WERI-Rb-1 (cell line): ENCODE data around the gene RUBCN.

ENCODE experiments used
- DNase-seq: peaks from one replicate; pipeline ENCODE4 v3.0.0-alpha.2; 2020
- H3K27ac ChIP-seq: fragments of 250-450 bp; sonication (Bioruptor Pico); 2 replicates; pipeline ENCODE4 v1.5.1; 2020; ENCODE audit warnings: mild to moderate bottlenecking, moderate library complexity
- H3K27me3 ChIP-seq: fragments of 250-450 bp; sonication (Bioruptor Pico); 2 replicates; pipeline ENCODE4 v1.5.1; 2021; ENCODE audit warnings: mild to moderate bottlenecking, low read depth, moderate library complexity; ENCODE audit not compliant: insufficient read depth, severe bottlenecking
- H3K36me3 ChIP-seq: fragments of 250-450 bp; sonication (Bioruptor Pico); 2 replicates; pipeline ENCODE4 v1.5.1; 2020; ENCODE audit warnings: mild to moderate bottlenecking, moderate library complexity
- H3K4me3 ChIP-seq: 2 replicates; pipeline ENCODE4 v1.5.1; 2011; ENCODE audit warnings: low read depth, mild to moderate bottlenecking, control low read depth, low read length
- H3K9me3 ChIP-seq: fragments of 250-450 bp; sonication (Bioruptor Pico); 2 replicates; pipeline ENCODE4 v1.5.1; 2021; ENCODE audit warnings: mild to moderate bottlenecking, moderate library complexity; ENCODE audit not compliant: severe bottlenecking
- TF ChIP-seq, protein P1 (sequence below): IDR thresholded peaks from 2 replicates; pipeline ENCODE4 v1.5.1; 2011; ENCODE audit warnings: low read depth, mild to moderate bottlenecking, control low read depth, inconsistent platforms, low read length

The RUBCN gene

DNA sequence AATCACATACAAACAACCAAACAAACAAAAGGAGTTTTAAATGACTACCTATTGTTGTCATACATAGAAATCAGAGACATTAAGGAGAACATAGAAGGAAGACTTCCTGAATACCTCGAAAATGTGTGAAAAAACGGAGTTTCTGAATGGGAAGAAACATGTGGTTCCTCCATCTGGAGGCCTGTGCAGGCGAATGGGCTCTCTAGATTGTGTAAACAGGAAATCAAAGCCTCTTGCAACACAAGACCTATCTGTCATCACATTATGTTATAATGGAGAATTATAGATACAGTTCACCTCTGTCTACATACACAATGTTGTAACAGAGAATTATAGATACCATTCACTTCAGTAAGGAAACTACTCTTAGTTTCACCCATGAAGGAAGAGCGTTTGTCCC lies 44.1 kb downstream of the RUBCN start:
- H3K27ac ChIP-seq = no peak overlapping the region
- DNase-seq = no peak
- 0 out of 2 replicates have a peak, but pooled peaks cover 4% of the 10 kb centered on the region for H3K36me3 ChIP-seq
- no peaks in the 10 kb centered on the region for H3K27me3 ChIP-seq
- no peak overlapping the region for H3K4me3 ChIP-seq
- TF ChIP-seq, protein P1, sequence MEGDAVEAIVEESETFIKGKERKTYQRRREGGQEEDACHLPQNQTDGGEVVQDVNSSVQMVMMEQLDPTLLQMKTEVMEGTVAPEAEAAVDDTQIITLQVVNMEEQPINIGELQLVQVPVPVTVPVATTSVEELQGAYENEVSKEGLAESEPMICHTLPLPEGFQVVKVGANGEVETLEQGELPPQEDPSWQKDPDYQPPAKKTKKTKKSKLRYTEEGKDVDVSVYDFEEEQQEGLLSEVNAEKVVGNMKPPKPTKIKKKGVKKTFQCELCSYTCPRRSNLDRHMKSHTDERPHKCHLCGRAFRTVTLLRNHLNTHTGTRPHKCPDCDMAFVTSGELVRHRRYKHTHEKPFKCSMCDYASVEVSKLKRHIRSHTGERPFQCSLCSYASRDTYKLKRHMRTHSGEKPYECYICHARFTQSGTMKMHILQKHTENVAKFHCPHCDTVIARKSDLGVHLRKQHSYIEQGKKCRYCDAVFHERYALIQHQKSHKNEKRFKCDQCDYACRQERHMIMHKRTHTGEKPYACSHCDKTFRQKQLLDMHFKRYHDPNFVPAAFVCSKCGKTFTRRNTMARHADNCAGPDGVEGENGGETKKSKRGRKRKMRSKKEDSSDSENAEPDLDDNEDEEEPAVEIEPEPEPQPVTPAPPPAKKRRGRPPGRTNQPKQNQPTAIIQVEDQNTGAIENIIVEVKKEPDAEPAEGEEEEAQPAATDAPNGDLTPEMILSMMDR = no peak
- H3K9me3 ChIP-seq = no peaks in the 10 kb centered on the region

DNA sequence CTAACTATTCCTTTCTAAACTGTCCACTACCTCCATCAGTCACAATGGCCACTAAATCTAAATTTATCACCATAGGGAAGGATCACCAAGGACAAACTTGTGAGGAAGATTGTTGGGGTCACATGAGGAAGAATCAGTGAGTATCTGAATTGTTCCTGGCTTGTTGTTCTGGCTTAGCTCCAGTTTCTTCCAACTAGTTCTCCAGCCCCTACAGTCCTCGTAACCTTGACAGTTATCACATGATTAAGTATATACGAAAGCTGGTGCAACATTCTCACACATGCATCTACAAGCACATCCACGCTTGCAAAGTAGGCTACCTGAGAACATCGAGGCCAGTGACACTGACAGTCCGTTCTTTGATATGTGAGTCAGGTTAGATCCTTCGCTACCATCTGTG lies 46.0 kb downstream of the RUBCN start:
- Histone ChIP-seq H3K27ac (no peak overlapping the region), H3K36me3 (0 out of 2 replicates have a peak, but pooled peaks cover 4% of the 10 kb centered on the region), H3K9me3 (no peaks in the 10 kb centered on the region), H3K4me3 (no peak overlapping the region), H3K27me3 (no peaks in the 10 kb centered on the region)
- TF ChIP-seq, protein P1 = no peak
- no peak for DNase-seq

DNA sequence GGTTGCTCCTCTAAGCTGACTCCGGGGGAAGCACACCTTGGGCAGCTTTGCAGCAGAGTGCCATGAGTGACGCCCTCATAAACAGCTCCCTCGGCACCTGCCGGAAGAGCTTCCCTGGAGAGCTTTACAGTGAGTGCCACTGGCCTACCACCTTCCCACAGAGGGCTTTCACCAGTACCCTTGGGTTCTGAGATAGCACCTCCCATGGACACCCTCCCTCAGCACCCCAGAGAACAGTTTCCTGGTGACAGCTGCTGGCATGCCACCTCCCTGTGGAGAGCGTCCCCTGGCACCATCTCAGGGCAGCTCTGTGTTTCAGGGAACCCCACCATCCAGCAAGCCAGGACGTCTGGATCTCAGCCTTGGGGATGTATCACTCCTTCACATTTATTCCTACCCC lies 49.1 kb downstream of the RUBCN start:
- Histone ChIP-seq H3K27me3 (no peaks in the 10 kb centered on the region), H3K9me3 (no peaks in the 10 kb centered on the region), H3K4me3 (no peak overlapping the region), H3K36me3 (no peaks in the 10 kb centered on the region), H3K27ac (no peak overlapping the region)
- no peak for DNase-seq
- TF ChIP-seq, protein P1 = no peak

DNA sequence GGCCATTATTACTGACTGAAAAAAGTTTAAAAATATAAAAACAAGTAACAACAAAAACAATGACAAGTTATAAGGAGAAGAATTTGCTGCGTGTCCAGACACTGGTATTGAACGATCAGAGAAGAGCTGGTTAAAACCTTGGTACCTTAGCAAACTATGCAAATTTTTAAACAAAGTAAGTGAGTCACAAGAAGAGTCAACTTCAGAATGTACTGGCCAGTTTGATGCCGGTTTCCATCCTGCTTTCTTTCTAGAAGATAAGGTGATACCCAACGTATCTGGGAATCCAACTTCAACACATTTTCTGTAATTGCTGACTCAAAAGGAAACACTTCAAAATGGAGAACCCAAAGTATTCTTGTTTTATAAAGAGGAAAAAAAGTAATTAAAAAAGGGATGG lies 49.8 kb downstream of the RUBCN start:
- H3K27ac ChIP-seq = no peak overlapping the region
- H3K9me3 ChIP-seq = no peaks in the 10 kb centered on the region
- TF ChIP-seq, protein P1 = no peak
- H3K4me3 ChIP-seq = no peak overlapping the region
- H3K36me3 ChIP-seq = no peaks in the 10 kb centered on the region
- no peaks in the 10 kb centered on the region for H3K27me3 ChIP-seq
- no peak for DNase-seq

DNA sequence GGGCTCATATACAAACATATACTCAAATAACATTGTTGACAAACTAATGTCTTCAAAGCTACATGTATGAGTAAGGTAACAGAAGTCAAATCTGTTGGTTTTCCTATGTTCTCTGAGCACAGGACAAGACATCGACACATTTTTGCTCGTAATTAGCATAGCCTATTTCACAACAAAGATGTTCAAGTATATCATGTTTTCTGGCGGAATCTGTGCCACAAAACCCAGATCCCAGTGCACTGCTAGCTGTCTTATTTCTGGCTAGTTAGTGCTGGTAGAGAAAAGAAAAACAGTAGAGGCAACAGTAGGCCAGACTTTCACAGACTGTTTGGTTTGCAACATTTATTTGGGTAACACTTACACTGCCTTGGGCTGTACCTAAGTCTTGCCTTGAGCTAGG lies 51.2 kb downstream of the RUBCN start:
- Histone ChIP-seq H3K27ac (no peak overlapping the region), H3K9me3 (no peaks in the 10 kb centered on the region), H3K27me3 (no peaks in the 10 kb centered on the region), H3K36me3 (peaks cover 4% of the 10 kb centered on the region), H3K4me3 (no peak overlapping the region)
- DNase-seq = no peak
- TF ChIP-seq, protein P1 = no peak

DNA sequence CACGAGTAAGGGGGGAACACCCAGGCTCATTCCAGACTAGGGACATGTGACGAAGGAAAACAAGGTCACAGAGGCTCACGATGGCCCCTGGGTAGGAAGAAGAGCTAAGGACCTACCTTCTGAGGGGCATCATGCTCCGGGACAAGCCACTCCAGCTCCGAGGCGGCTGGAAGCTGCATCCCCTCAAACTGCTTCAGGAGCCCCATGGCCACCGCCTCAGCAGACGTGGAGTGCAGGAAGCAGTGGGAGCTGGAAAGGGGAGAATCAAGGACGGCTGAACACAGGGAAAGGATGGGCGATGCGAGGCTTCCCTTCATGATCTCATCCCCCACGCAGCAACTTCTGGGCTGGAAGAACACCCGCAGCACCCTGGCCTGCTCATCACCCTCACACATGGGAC lies 53.5 kb downstream of the RUBCN start:
- H3K27me3 ChIP-seq = no peaks in the 10 kb centered on the region
- DNase-seq = no peak
- H3K36me3 ChIP-seq = peaks cover 4% of the 10 kb centered on the region
- TF ChIP-seq, protein P1 = no peak
- no peak overlapping the region for H3K27ac ChIP-seq
- H3K4me3 ChIP-seq = no peak overlapping the region
- H3K9me3 ChIP-seq = no peaks in the 10 kb centered on the region
